ENCODE data around the gene NCOA6.

DNA sequence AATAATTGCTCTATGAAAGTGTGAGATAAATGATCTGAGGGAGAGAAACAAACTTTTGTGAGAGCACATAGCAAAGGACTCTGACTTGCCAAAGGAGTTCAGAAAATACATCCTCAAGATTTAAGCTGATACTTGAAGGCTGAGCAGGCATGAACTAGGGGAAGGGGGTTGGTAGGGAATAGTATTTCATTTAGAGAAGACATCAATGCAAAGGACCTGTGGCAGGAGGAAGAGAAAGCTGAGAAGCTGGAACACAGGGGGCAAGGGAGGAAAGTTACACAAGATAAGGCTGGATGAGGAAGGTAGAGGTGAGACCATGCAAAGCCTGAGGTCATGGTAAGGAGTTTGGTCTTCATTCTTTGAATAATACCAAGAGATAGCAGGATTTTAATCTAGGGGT lies 50.6 kb downstream of the NCOA6 start:
- TF ChIP-seq, protein P1, sequence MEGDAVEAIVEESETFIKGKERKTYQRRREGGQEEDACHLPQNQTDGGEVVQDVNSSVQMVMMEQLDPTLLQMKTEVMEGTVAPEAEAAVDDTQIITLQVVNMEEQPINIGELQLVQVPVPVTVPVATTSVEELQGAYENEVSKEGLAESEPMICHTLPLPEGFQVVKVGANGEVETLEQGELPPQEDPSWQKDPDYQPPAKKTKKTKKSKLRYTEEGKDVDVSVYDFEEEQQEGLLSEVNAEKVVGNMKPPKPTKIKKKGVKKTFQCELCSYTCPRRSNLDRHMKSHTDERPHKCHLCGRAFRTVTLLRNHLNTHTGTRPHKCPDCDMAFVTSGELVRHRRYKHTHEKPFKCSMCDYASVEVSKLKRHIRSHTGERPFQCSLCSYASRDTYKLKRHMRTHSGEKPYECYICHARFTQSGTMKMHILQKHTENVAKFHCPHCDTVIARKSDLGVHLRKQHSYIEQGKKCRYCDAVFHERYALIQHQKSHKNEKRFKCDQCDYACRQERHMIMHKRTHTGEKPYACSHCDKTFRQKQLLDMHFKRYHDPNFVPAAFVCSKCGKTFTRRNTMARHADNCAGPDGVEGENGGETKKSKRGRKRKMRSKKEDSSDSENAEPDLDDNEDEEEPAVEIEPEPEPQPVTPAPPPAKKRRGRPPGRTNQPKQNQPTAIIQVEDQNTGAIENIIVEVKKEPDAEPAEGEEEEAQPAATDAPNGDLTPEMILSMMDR (IDR thresholded peaks at IDR 0.05; ENCODE audit: borderline replicate concordance, extremely low read depth, low read length, poor library complexity, severe bottlenecking), result no peak
- TF ChIP-seq EZH2 (IDR thresholded peaks at IDR 0.05; ENCODE audit: borderline replicate concordance, low read depth, low read length, severe bottlenecking), result no peak

All from DND-41 (cell line).